Erythroblast (primary cell): Measurements from ENCODE around the gene SLC45A3.

ENCODE experiments used
- GATA1 ChIP-seq: IDR thresholded peaks from 2 replicates; pipeline ENCODE4 v1.6.1; 2011; ENCODE audit warnings: low read depth, mild to moderate bottlenecking, control low read depth, low read length, moderate library complexity
- POLR2A ChIP-seq: IDR thresholded peaks from 2 replicates; pipeline ENCODE4 v1.6.1; 2011; ENCODE audit warnings: mild to moderate bottlenecking, low read length

- peak; percentile 88 for TF ChIP-seq POLR2A
- no peak for TF ChIP-seq GATA1
Measured at GRCh38 chr1:205631768-205632668, 48.3 kb downstream of the SLC45A3 start, which contains the start of gene ELK4.
